HEK293 (cell line): ENCODE measurements around the gene ADIPOR1.

ENCODE experiments used
- ELK4 ChIP-seq: IDR thresholded peaks from 2 replicates; pipeline ENCODE4 v1.6.1; 2011; ENCODE audit warnings: mild to moderate bottlenecking, low read depth, low read length, borderline replicate concordance
- HOXA7 ChIP-seq: sonication (generic); formaldehyde crosslinking; IDR thresholded peaks from 2 replicates; pipeline ENCODE4 v1.8.1; 2022; ENCODE audit warnings: missing genetic modification reagents, borderline replicate concordance
- HOXC10 ChIP-seq: sonication (generic); formaldehyde crosslinking; IDR thresholded peaks from 2 replicates; pipeline ENCODE4 v1.8.1; 2023; ENCODE audit warnings: mild to moderate bottlenecking, missing genetic modification reagents
- MZF1 ChIP-seq: fragments of 450-650 bp; formaldehyde crosslinking; IDR thresholded peaks from 2 replicates; pipeline ENCODE4 v1.5.1; 2017; ENCODE audit warnings: missing biosample characterization, missing genetic modification characterization, borderline replicate concordance
- PBX3 ChIP-seq: sonication (generic); formaldehyde crosslinking; IDR thresholded peaks from 2 replicates; pipeline ENCODE4 v1.8.1; 2022; ENCODE audit warnings: mild to moderate bottlenecking, moderate library complexity, missing genetic modification reagents
- RBAK ChIP-seq: fragments of 450-650 bp; formaldehyde crosslinking; IDR thresholded peaks from 2 replicates; pipeline ENCODE4 v1.5.1; 2016; ENCODE audit warnings: missing biosample characterization, missing genetic modification characterization
- REPIN1 ChIP-seq: fragments of 450-650 bp; formaldehyde crosslinking; IDR thresholded peaks from 2 replicates; pipeline ENCODE4 v1.5.1; 2017; ENCODE audit warnings: missing biosample characterization, missing genetic modification characterization, low read depth
- TRIM28 ChIP-seq: IDR thresholded peaks from 2 replicates; pipeline ENCODE4 v1.6.1; 2011; ENCODE audit warnings: low read length, control low read depth, borderline replicate concordance
- YY1 ChIP-seq: fragments of 450-650 bp; formaldehyde crosslinking; IDR thresholded peaks from 2 replicates; pipeline ENCODE4 v1.5.1; 2018; ENCODE audit warnings: missing biosample characterization, missing genetic modification characterization
- YY2 ChIP-seq: fragments of 450-650 bp; formaldehyde crosslinking; IDR thresholded peaks from 2 replicates; pipeline ENCODE4 v1.5.1; 2016; ENCODE audit warnings: missing biosample characterization, missing genetic modification characterization
- ZBTB26 ChIP-seq: fragments of 450-650 bp; formaldehyde crosslinking; optimal IDR thresholded peaks from 2 replicates; pipeline ENCODE3; 2016; ENCODE audit warnings: missing biosample characterization, mild to moderate bottlenecking, missing genetic modification characterization
- ZBTB49 ChIP-seq: fragments of 450-650 bp; formaldehyde crosslinking; IDR thresholded peaks from 2 replicates; pipeline ENCODE4 v1.5.1; 2016; ENCODE audit warnings: missing biosample characterization, missing genetic modification characterization, low read depth
- ZNF10 ChIP-seq: fragments of 450-650 bp; formaldehyde crosslinking; IDR thresholded peaks from 2 replicates; pipeline ENCODE4 v1.5.1; 2017; ENCODE audit warnings: missing biosample characterization, missing genetic modification characterization
- ZNF112 ChIP-seq: fragments of 450-650 bp; formaldehyde crosslinking; IDR thresholded peaks from 2 replicates; pipeline ENCODE4 v1.5.0; 2017; ENCODE audit warnings: missing biosample characterization, missing genetic modification characterization
- ZNF18 ChIP-seq: fragments of 450-650 bp; formaldehyde crosslinking; IDR thresholded peaks from 2 replicates; pipeline ENCODE4 v1.5.1; 2016; ENCODE audit warnings: missing biosample characterization, missing genetic modification characterization
- ZNF26 ChIP-seq: fragments of 450-650 bp; formaldehyde crosslinking; IDR thresholded peaks from 2 replicates; pipeline ENCODE4 v1.5.1; 2016; ENCODE audit warnings: missing biosample characterization, missing genetic modification characterization
- ZNF280C ChIP-seq: fragments of 450-650 bp; formaldehyde crosslinking; IDR thresholded peaks from 2 replicates; pipeline ENCODE4 v1.5.1; 2016; ENCODE audit warnings: missing biosample characterization, missing genetic modification characterization
- ZNF311 ChIP-seq: fragments of 450-650 bp; formaldehyde crosslinking; IDR thresholded peaks from 2 replicates; pipeline ENCODE4 v1.5.1; 2017; ENCODE audit warnings: missing biosample characterization, missing genetic modification characterization, borderline replicate concordance
- ZNF37A ChIP-seq: fragments of 450-650 bp; IDR thresholded peaks from 2 replicates; pipeline ENCODE4 v1.5.1; 2018; ENCODE audit warnings: missing biosample characterization, missing genetic modification characterization
- ZNF426 ChIP-seq: fragments of 450-650 bp; formaldehyde crosslinking; IDR thresholded peaks from 2 replicates; pipeline ENCODE4 v1.5.1; 2017; ENCODE audit warnings: missing biosample characterization, missing genetic modification characterization, mild to moderate bottlenecking, inconsistent platforms, moderate library complexity
- ZNF561 ChIP-seq: fragments of 450-650 bp; IDR thresholded peaks from 2 replicates; pipeline ENCODE4 v1.5.1; 2018; ENCODE audit warnings: missing biosample characterization, missing genetic modification characterization, borderline replicate concordance
- ZNF621 ChIP-seq: fragments of 450-650 bp; formaldehyde crosslinking; IDR thresholded peaks from 2 replicates; pipeline ENCODE4 v1.5.1; 2017; ENCODE audit warnings: missing biosample characterization, missing genetic modification characterization
- ZNF664 ChIP-seq: fragments of 450-650 bp; formaldehyde crosslinking; IDR thresholded peaks from 2 replicates; pipeline ENCODE4 v1.5.1; 2016; ENCODE audit warnings: missing biosample characterization, missing genetic modification characterization
- ZNF677 ChIP-seq: fragments of 450-650 bp; IDR thresholded peaks from 2 replicates; pipeline ENCODE4 v1.5.0; 2018; ENCODE audit warnings: missing biosample characterization, mild to moderate bottlenecking, missing genetic modification characterization, moderate library complexity
- ZNF701 ChIP-seq: fragments of 450-650 bp; formaldehyde crosslinking; IDR thresholded peaks from 2 replicates; pipeline ENCODE4 v1.5.1; 2016; ENCODE audit warnings: missing biosample characterization, missing genetic modification characterization
- ZNF776 ChIP-seq: fragments of 450-650 bp; formaldehyde crosslinking; IDR thresholded peaks from 2 replicates; pipeline ENCODE4 v1.5.0; 2017; ENCODE audit warnings: missing biosample characterization, missing genetic modification characterization, borderline replicate concordance
- ZNF792 ChIP-seq: fragments of 450-650 bp; formaldehyde crosslinking; IDR thresholded peaks from 2 replicates; pipeline ENCODE4 v1.5.1; 2016; ENCODE audit warnings: missing biosample characterization, missing genetic modification characterization
- ZSCAN23 ChIP-seq: fragments of 450-650 bp; formaldehyde crosslinking; IDR thresholded peaks from 2 replicates; pipeline ENCODE4 v1.5.1; 2016; ENCODE audit warnings: missing biosample characterization, missing genetic modification characterization

The ADIPOR1 gene

GRCh38 chr1:202926581-202927491, 31.3 kb downstream of the ADIPOR1 start, which contains the start of gene KLHL12 (continued):
- TF ChIP-seq ZBTB49 (no peak), ZNF701 (no peak), ELK4 (no peak), RBAK (no peak), ZNF792 (tag by site-specific recombination) (peak; percentile 47; the same call in 1 of the 2 replicates), ZNF561 (peak; percentile 90), ZNF664 (tag by site-specific recombination) (no peak), HOXC10 (CRISPR knock-in tag) (no peak), YY1 (tag by site-specific recombination) (peak; percentile 71), YY2 (tag by site-specific recombination) (peak; percentile 38; the same call in 1 of the 2 replicates), ZNF37A (tag by site-specific recombination) (no peak), ZNF677 (tag by site-specific recombination) (no peak), PBX3 (CRISPR knock-in tag) (0 out of 2 replicates have a peak, but pooled peaks have one; percentile 72), ZNF10 (tag by site-specific recombination) (no peak), ZNF280C (tag by site-specific recombination) (no peak), ZNF426 (tag by site-specific recombination) (no peak), ZBTB26 (peak; percentile 74), ZSCAN23 (tag by site-specific recombination) (0 out of 2 replicates have a peak, but pooled peaks have one; percentile 31), ZNF26 (tag by site-specific recombination) (no peak), HOXA7 (no peak), REPIN1 (0 out of 2 replicates have a peak, but pooled peaks have one; percentile 57), ZNF776 (no peak), TRIM28 (no peak), ZNF621 (tag by site-specific recombination) (no peak), ZNF112 (no peak), MZF1 (tag by site-specific recombination) (peak; percentile 99), ZNF18 (tag by site-specific recombination) (no peak), ZNF311 (tag by site-specific recombination) (no peak)
